Measurements from ENCODE around the gene MCUB.

MCUB gene

DNA sequence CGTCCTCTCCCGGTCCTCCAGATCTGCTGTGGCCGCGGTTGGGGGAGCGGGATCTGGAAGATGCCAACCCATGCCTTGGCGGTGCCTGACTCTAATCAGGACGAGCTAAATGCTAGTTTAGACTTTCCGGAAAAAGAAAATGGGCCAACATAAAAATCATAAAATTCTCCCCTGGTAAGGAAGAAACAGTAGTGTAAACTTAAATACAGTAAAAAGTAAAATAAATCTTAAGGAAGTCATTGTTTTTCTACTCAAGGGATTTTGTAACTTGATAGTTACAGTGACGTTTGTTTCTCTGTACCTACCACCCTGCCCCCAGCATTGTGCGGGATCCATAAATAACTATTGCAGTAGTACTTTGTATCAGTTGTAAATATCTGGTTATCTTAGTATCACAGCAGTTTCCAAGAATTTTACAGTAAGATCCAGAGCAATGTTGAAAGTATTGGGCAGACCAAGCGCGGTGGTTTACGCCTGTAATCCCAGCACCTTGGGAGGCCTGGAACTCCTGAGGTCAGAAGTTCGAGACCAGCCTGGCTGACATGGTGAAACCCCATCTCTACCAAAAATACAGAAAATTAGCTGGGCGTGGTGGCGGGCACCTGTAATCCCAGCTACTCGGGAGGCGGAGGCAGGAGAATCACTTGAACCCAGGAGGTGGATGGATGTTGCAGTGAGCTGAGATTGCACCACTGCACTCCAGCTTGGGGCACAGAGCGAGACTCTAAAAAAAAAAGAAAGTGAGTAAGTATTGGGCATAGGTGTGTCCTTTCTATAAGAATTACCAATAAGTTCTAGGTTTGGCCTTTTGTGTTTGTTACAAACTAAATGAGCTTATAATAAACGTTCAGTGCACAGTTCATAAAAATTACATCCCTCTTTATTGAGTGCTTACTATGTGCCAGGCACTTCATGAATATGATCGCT lies 170.8 kb downstream of the MCUB start:
- H3K36me3 ChIP-seq (ENCODE audit: control insufficient read depth in 5 of 5, insufficient read depth in 5 of 5, low read length in 5 of 5): no peaks in the 10 kb centered on the region
- H3K9ac ChIP-seq (ENCODE audit: low read length in 5 of 5): peak overlapping the region in 4 of 5 donors; percentile 67 to 85 (median 78)
- no peaks in the 10 kb centered on the region for H3K9me3 ChIP-seq (ENCODE audit: control insufficient read depth in 5 of 5, low read length in 5 of 5)
- H3K27ac ChIP-seq (ENCODE audit: low read depth, low read length): peak overlapping the region; percentile 78
- peak overlapping the region; percentile 88 to 97 (median 95) for H3K4me3 ChIP-seq (ENCODE audit: low read depth in 1 of 5, low read length in 5 of 5)
- H3K4me1 ChIP-seq (ENCODE audit: control insufficient read depth in 5 of 5, insufficient read depth in 5 of 5, low read length in 5 of 5): peaks cover 0 to 26% (median 15%) of the 10 kb centered on the region in 5 donors
- no peaks in the 10 kb centered on the region for H3K27me3 ChIP-seq (ENCODE audit: control insufficient read depth in 5 of 5, insufficient read depth in 4 of 5, low read length in 5 of 5)

GRCh38 chr4:109733728-109734127 lies 173.7 kb downstream of the MCUB start:
- H3K36me3 ChIP-seq (ENCODE audit: control insufficient read depth in 5 of 5, insufficient read depth in 5 of 5, low read length in 5 of 5): no peaks in the 10 kb centered on the region
- H3K4me3 ChIP-seq (ENCODE audit: low read depth in 1 of 5, low read length in 5 of 5): no peak overlapping the region
- H3K27ac ChIP-seq (ENCODE audit: low read depth, low read length): no peak overlapping the region
- H3K27me3 ChIP-seq (ENCODE audit: control insufficient read depth in 5 of 5, insufficient read depth in 4 of 5, low read length in 5 of 5): peaks cover 0 to 6% (median 0%) of the 10 kb centered on the region in 5 donors
- H3K9me3 ChIP-seq (ENCODE audit: control insufficient read depth in 5 of 5, low read length in 5 of 5): no peaks in the 10 kb centered on the region
- H3K9ac ChIP-seq (ENCODE audit: low read length in 5 of 5): no peak overlapping the region
- H3K4me1 ChIP-seq (ENCODE audit: control insufficient read depth in 5 of 5, insufficient read depth in 5 of 5, low read length in 5 of 5): peaks cover 0 to 16% (median 14%) of the 10 kb centered on the region in 5 donors

DNA sequence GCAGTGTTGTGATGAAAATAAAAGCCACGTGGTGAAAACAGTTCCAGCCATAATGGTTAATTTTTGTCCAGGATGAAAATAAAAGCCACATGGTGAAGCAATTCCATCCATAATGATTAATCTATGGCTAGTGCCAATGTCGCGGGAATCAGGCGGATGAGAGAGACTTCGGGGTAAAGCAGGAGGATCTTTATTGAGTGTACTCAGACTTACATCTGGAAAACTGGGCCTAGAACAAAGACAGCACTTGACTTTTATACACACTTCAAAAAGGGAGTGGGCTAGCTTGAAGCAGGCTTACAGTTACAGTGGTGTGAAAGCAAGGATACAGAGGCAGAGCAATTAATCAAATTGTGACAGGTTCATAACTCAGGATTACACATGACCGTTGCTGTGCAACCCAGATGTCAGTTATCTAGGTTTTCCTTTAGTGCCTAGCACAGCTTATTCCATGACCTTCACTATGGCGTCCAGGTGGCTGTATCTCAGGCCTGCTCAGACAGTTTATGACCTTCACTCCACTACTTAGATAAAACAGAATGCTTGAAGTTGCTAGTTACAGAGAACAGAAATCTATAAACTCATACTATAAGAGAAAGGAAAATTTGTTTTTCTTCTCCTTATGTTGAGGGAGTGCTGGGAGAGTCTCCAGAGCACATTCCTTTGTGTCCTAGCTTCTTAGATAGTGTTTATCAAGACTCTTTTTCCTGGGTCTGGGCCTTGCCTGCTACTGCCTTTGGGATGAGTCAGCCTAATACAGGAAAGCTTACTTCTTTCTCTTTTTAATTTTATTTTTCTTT lies 175.7 kb downstream of the MCUB start:
- Histone ChIP-seq H3K27ac (ENCODE audit: low read depth, low read length) (no peak overlapping the region), H3K9me3 (ENCODE audit: control insufficient read depth in 5 of 5, low read length in 5 of 5) (no peaks in the 10 kb centered on the region), H3K4me1 (ENCODE audit: control insufficient read depth in 5 of 5, insufficient read depth in 5 of 5, low read length in 5 of 5) (peaks cover 0 to 1% (median under 1%) of the 10 kb centered on the region in 5 donors), H3K36me3 (ENCODE audit: control insufficient read depth in 5 of 5, insufficient read depth in 5 of 5, low read length in 5 of 5) (no peaks in the 10 kb centered on the region), H3K4me3 (ENCODE audit: low read depth in 1 of 5, low read length in 5 of 5) (no peak overlapping the region), H3K27me3 (ENCODE audit: control insufficient read depth in 5 of 5, insufficient read depth in 4 of 5, low read length in 5 of 5) (peaks cover 0 to 6% (median 0%) of the 10 kb centered on the region in 5 donors), H3K9ac (ENCODE audit: low read length in 5 of 5) (no peak overlapping the region)
